GM12878 (cell line): ENCODE data around the gene STX16. TPM values are rescaled to one million over a fixed set of nuclear protein-coding genes. Genes with fewer than 3 reads are reported as not detected.

Source experiments
- ATAC-seq: fragments of 200-7000 bp; cut with Tn5 transposase; 3 replicates; pipeline ENCODE4 v1.9.1; 2020; ENCODE audit warnings: mild to moderate bottlenecking, moderate library complexity
- BruUV-seq: library from RNA; stranded (reverse); fragments of 400-500 nt; replicated peaks from 2 replicates; lab custom pipeline; 2021; lab: Mats Ljungman, UMichigan
- CTCF ChIA-PET: fragments of 300-600 bp; sonication (Branson Sonifier 250); formaldehyde crosslinking; extraction: SDS; loops from one replicate; lab custom pipeline; 2021; ENCODE audit warnings: inconsistent platforms; lab: Yijun Ruan, JAX
- POLR2A ChIA-PET: fragments of 350-600 bp; formaldehyde crosslinking; extraction: SDS; loops from one replicate; lab custom pipeline; 2021; ENCODE audit warnings: inconsistent platforms; lab: Charles Lee
- RAD21 ChIA-PET: fragments of 300-600 bp; sonication (Branson Sonifier 250); formaldehyde crosslinking; loops from one replicate; lab custom pipeline; 2023; ENCODE audit warnings: antibody characterized with exemption; ENCODE audit not compliant: unreplicated experiment; lab: Charles Lee
- SMC1A ChIA-PET: fragments of 300-600 bp; sonication (Branson Sonifier 250); formaldehyde crosslinking; loops from one replicate; lab custom pipeline; 2023; ENCODE audit not compliant: unreplicated experiment, uncharacterized antibody; lab: Charles Lee
- DNase-seq: peaks from one replicate; pipeline ENCODE4 v3.0.0-alpha.2; 2011; ENCODE audit warnings: low read depth, low spot score
- FAIRE-seq: peaks from 3 replicates; lab custom pipeline; 2011; peaks lifted over from hg19 to GRCh38; lab: Jason Lieb, UNC
- H2AFZ ChIP-seq: 2 replicates; pipeline ENCODE4 v1.6.0; 2011; ENCODE audit warnings: low read depth, low read length, control low read depth; ENCODE audit not compliant: control insufficient read depth
- H3K27ac ChIP-seq: 2 replicates; pipeline ENCODE4 v1.5.1; 2011; ENCODE audit warnings: control low read depth; ENCODE audit not compliant: control insufficient read depth, insufficient read depth
- H3K27me3 ChIP-seq, 2 experiments: replicated peaks in 1 of 2; 2 replicates each; pipeline versions ENCODE4 v1.6.0 to v1.6.1; 2011; ENCODE audit warnings: low read length in 1 of 2; ENCODE audit not compliant: control insufficient read depth in 2 of 2, insufficient read depth in 2 of 2
- H3K36me3 ChIP-seq, 2 experiments: 2 replicates each; pipeline ENCODE4 v1.5.1; 2011; ENCODE audit warnings: low read length in 1 of 2; ENCODE audit not compliant: control insufficient read depth in 2 of 2, insufficient read depth in 2 of 2
- H3K4me1 ChIP-seq: 2 replicates; pipeline ENCODE4 v1.6.1; 2011; ENCODE audit warnings: mild to moderate bottlenecking, low read length, moderate library complexity, mixed read lengths; ENCODE audit not compliant: control insufficient read depth, insufficient read depth
- H3K4me2 ChIP-seq: 2 replicates; pipeline ENCODE4 v1.6.0; 2011; ENCODE audit warnings: control low read depth; ENCODE audit not compliant: control insufficient read depth, insufficient read depth
- H3K4me3 ChIP-seq: fragments of 200-600 bp; sonication (generic); 2 replicates; pipeline ENCODE4 v1.5.1; 2016
- H3K79me2 ChIP-seq: 2 replicates; pipeline ENCODE4 v1.6.0; 2011; ENCODE audit warnings: low read length; ENCODE audit not compliant: control insufficient read depth, insufficient read depth
- H3K9ac ChIP-seq: 2 replicates; pipeline ENCODE4 v1.8.0; 2011; ENCODE audit warnings: low read length, control low read depth, mixed read lengths; ENCODE audit not compliant: control insufficient read depth, insufficient read depth
- H3K9me3 ChIP-seq: replicated peaks from 3 replicates; pipeline ENCODE4 v1.5.1; 2011; ENCODE audit warnings: mild to moderate bottlenecking, low read length; ENCODE audit not compliant: control insufficient read depth, insufficient read depth
- H4K20me1 ChIP-seq: 2 replicates; pipeline ENCODE4 v1.6.0; 2011; ENCODE audit not compliant: control insufficient read depth, insufficient read depth
- KDM1A ChIP-seq: fragments of 200-600 bp; sonication (generic); IDR thresholded peaks from 2 replicates; pipeline ENCODE4 v1.6.1; 2016; ENCODE audit warnings: borderline replicate concordance
- MEF2A ChIP-seq: IDR thresholded peaks from 2 replicates; pipeline ENCODE4 v1.6.1; 2011; ENCODE audit warnings: low read depth, mild to moderate bottlenecking, low read length, moderate library complexity; ENCODE audit not compliant: insufficient read depth
- NBN ChIP-seq: fragments of 450-650 bp; IDR thresholded peaks from 2 replicates; pipeline ENCODE4 v1.6.1; 2016
- NFIC ChIP-seq: IDR thresholded peaks from 2 replicates; pipeline ENCODE4 v1.6.1; 2012; ENCODE audit warnings: low read depth, mild to moderate bottlenecking, inconsistent platforms, low read length, moderate library complexity
- NR2C2 ChIP-seq: IDR thresholded peaks from 2 replicates; pipeline ENCODE4 v1.6.1; 2011; ENCODE audit warnings: borderline replicate concordance, low read depth; ENCODE audit not compliant: control insufficient read depth, insufficient read length
- NR2F1 ChIP-seq: fragments of 450-650 bp; conservative IDR thresholded peaks from 2 replicates; pipeline ENCODE4 v1.6.1; 2017; ENCODE audit warnings: mild to moderate bottlenecking
- RUNX3 ChIP-seq: IDR thresholded peaks from 2 replicates; pipeline ENCODE4 v1.6.1; 2012; ENCODE audit warnings: low read length, inconsistent platforms
- SIX5 ChIP-seq: IDR thresholded peaks from 2 replicates; pipeline ENCODE4 v1.6.1; 2011; ENCODE audit warnings: mild to moderate bottlenecking, low read depth, low read length, moderate library complexity; ENCODE audit not compliant: severe bottlenecking
- SP1 ChIP-seq: IDR thresholded peaks from one replicate; pipeline ENCODE4 v1.6.1; 2011; ENCODE audit warnings: low read depth, low read length
- SREBF2 ChIP-seq: IDR thresholded peaks from 2 replicates; pipeline ENCODE4 v1.6.1; 2012; ENCODE audit warnings: mild to moderate bottlenecking, low read length
- ZBTB33 ChIP-seq: fragments of 450-650 bp; IDR thresholded peaks from 2 replicates; pipeline ENCODE4 v1.6.1; 2017; ENCODE audit warnings: mild to moderate bottlenecking
- WGBS: methylation state at CpG from one replicate; pipeline ENCODE4 v1.1.6; 2016; ENCODE audit warnings: low lambda C conversion rate; ENCODE audit not compliant: insufficient replicate concordance, insufficient coverage; ENCODE audit errors: missing lambda C conversion rate; 5-methylcytosine and 5-hydroxymethylcytosine counted together
- in situ Hi-C: fragments of 300-500 bp; cut with MboI; formaldehyde crosslinking; loops from 9 replicates; pipeline ENCODE4 v1.14.3; 2018; ENCODE audit warnings: mixed read lengths
- intact Hi-C: fragments of 100-400 bp; cut with micrococcal nuclease; formaldehyde crosslinking; loops from one replicate; pipeline ENCODE4 v1.14.2; 2022; ENCODE audit not compliant: unreplicated experiment
- polyA plus RNA-seq, 11 experiments: library from polyadenylated mRNA; depleted of rRNA in 4 of 11; unstranded in 6 of 11; stranded (reverse) in 5 of 11; fragments of >200 nt; fragmentation: Nextera tagmentation in 4 of 11; fragmentation: Illumina TruSeq in 1 of 11; extraction: Ambion mirVana in 4 of 11; extraction: Trizol in 1 of 11; gene quantifications; 1 replicate in 1 of 11; 2 replicates in 10 of 11; pipeline versions ENCODE4 v1.2.1 to v1.2.3, GENCODE V29; 2011 to 2016; ENCODE audit warnings: inconsistent platforms in 2 of 11, missing spikeins in 2 of 11, low read depth in 1 of 11
- total RNA-seq, 4 experiments: library from RNA; depleted of rRNA in 3 of 4; stranded (reverse); fragments of >200 nt in 3 of 4; fragmentation: Illumina TruSeq in 1 of 4; extraction: Trizol in 1 of 4; gene quantifications; 2 replicates each; pipeline versions ENCODE4 v1.2.1 to v1.2.3, GENCODE V29; 2013 to 2021

Gene STX16
- total and polyA plus RNA-seq, 10 of the 15 experiments (the other 5 are each of a cell fraction or from before 2014, with no cell fraction given): 6.3 to 68.4 (median 35.8) TPM

- TF ChIP-seq SREBF2 (no peak), SP1 (no peak), NFIC (no peak), ZBTB33 (no peak), RUNX3 (no peak), MEF2A (no peak), NR2C2 (no peak), NBN (no peak)
These were observed 52.8 kb downstream of the STX16 start (continued) for GRCh38 chr20:58703765-58704371.

GRCh38 chr20:58705208-58705926, 54.3 kb downstream of the STX16 start:
- RAD21 ChIA-PET: no interaction called here
- no peak for TF ChIP-seq NR2F1
- TF ChIP-seq KDM1A: no peak
- TF ChIP-seq SIX5: no peak
- TF ChIP-seq, all 136 proteins: peak for 0
- DNase-seq (no peak), FAIRE-seq (no peak), ATAC-seq (no peak)
- Histone ChIP-seq H3K4me1 (no peaks in the 10 kb centered on the region), H3K9me3 (no peaks in the 10 kb centered on the region), H3K36me3 (peaks cover 0 to 3% of the 10 kb centered on the region in 2 experiments; a peak in 2 of 4 replicates), H3K27me3 (no peaks in the 10 kb centered on the region), H3K79me2 (no peaks in the 10 kb centered on the region), H2AFZ (no peak overlapping the region), H3K27ac (no peak overlapping the region), H3K4me3 (no peak overlapping the region), H3K4me2 (no peak overlapping the region), H3K9ac (no peak overlapping the region), H4K20me1 (no peaks in the 10 kb centered on the region)
- POLR2A ChIA-PET: no interaction called here
- SMC1A ChIA-PET: interaction anchor here (1.4 kb wide), 1 partner anchor 468 kb away, joined by 5 read pairs; no protein-coding TSS in a partner anchor
- in situ Hi-C loops (no loop called here), intact Hi-C loops (no loop called here)
- no TSS peak for BruUV-seq
- CTCF ChIA-PET: interaction anchor here (1.0 to 1.2 kb wide), 2 partner anchors 434 to 469 kb away, joined by 3 to 4 read pairs; no protein-coding TSS in a partner anchor
- WGBS: 94% methylated on average over 14 of the region's 14 CpGs
